ENCODE results near the gene DOCK9. TPM values are rescaled to one million over a fixed set of nuclear protein-coding genes. Genes with fewer than 3 reads are reported as not detected.

DOCK9 gene
- total and polyA plus RNA-seq, 9 donors = 31.0 to 75.3 (median 45.4) TPM

DNA sequence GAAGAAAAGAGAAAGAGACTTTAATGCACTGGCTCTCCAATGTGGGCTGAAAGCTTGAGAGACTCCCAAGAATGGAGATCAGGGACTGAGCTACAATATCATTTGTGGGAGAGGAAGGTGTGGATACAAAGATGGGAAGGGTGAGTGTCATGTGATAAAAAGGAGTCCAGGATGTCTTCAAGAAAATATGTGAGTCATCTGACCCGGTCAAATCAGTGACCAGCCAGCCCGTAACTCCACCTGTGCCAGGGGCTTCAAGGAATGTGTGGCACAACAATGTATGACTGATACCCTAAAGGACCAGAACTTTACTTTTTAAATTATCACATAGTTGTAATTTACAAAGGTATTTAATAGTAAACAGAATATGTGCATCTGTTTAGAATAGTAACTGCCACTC is 97.2 kb downstream of the DOCK9 start:
- no peak for TF ChIP-seq POLR2A (IDR thresholded peaks at IDR 0.05)
- TF ChIP-seq EP300 (IDR thresholded peaks at IDR 0.05) = no peak
- TF ChIP-seq, protein P1, sequence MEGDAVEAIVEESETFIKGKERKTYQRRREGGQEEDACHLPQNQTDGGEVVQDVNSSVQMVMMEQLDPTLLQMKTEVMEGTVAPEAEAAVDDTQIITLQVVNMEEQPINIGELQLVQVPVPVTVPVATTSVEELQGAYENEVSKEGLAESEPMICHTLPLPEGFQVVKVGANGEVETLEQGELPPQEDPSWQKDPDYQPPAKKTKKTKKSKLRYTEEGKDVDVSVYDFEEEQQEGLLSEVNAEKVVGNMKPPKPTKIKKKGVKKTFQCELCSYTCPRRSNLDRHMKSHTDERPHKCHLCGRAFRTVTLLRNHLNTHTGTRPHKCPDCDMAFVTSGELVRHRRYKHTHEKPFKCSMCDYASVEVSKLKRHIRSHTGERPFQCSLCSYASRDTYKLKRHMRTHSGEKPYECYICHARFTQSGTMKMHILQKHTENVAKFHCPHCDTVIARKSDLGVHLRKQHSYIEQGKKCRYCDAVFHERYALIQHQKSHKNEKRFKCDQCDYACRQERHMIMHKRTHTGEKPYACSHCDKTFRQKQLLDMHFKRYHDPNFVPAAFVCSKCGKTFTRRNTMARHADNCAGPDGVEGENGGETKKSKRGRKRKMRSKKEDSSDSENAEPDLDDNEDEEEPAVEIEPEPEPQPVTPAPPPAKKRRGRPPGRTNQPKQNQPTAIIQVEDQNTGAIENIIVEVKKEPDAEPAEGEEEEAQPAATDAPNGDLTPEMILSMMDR (IDR thresholded peaks at IDR 0.05) = no peak
- H3K4me1 ChIP-seq (ENCODE audit: insufficient read depth) = no peaks in the 10 kb centered on the region
- H3K27ac ChIP-seq = no peak overlapping the region
- H3K4me3 ChIP-seq = no peak overlapping the region
- WGBS, 3 donors = 89 to 93% (median 89%) methylated on average over 2 of the region's 2 CpGs
- intact Hi-C loops (cut with DNase I) = no loop called here
- no peaks in the 10 kb centered on the region for H3K27me3 ChIP-seq
- no peaks in the 10 kb centered on the region for H3K36me3 ChIP-seq
- no peak for DNase-seq
- no peaks in the 10 kb centered on the region for H3K9me3 ChIP-seq

DNA sequence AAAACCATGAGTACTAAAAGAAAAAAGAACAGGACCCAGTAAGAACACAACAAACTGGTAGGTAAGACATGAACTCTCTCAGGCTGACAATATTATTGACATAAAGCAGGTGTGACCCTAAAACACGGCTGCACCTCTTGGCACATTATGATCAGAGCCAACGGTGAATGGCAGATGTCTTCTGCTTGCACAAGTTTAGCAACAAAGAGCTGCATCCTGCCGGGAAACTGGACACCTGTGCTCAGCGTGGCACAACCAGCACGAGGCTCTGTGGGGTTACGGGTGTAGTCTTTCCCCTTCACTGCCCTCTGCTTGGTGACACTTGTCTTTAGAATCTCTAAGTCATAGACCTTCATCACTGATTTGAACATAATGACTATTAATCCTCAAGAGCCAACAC is 97.9 kb downstream of the DOCK9 start:
- Histone ChIP-seq H3K27me3 (no peaks in the 10 kb centered on the region), H3K27ac (no peak overlapping the region), H3K4me3 (no peak overlapping the region), H3K4me1 (ENCODE audit: insufficient read depth) (no peaks in the 10 kb centered on the region), H3K9me3 (no peaks in the 10 kb centered on the region), H3K36me3 (no peaks in the 10 kb centered on the region)
- WGBS, 3 donors = 72 to 85% (median 73%) methylated on average over 6 of the region's 6 CpGs
- intact Hi-C loops (cut with DNase I) = no loop called here
- DNase-seq = no peak
- TF ChIP-seq POLR2A (IDR thresholded peaks at IDR 0.05) (no peak), EP300 (IDR thresholded peaks at IDR 0.05) (no peak)
- TF ChIP-seq, protein P1 (IDR thresholded peaks at IDR 0.05) = no peak

DNA sequence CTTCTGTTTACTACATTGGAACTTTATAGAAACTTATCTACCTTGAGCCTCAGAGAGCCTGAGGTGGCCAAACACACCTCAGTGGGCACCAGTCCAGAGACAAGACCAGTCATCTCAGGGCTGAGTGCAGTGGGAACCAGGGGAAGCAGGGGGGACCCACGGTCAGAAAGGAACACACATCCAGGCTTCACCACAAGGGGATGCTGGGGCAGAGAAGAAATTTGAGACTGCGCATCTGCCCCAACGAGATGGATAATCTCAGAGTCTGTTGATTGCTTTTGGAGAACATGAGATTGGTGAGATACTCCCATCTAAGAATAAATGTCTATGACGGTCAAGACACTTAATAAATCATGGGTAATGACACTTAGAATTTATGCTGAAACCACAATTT is 98.7 kb downstream of the DOCK9 start:
- Histone ChIP-seq H3K27me3 (no peaks in the 10 kb centered on the region), H3K27ac (no peak overlapping the region), H3K4me1 (ENCODE audit: insufficient read depth) (no peaks in the 10 kb centered on the region), H3K36me3 (no peaks in the 10 kb centered on the region), H3K4me3 (no peak overlapping the region), H3K9me3 (no peaks in the 10 kb centered on the region)
- 80 to 83% (median 80%) methylated on average over 4 of the region's 4 CpGs for WGBS, 3 donors
- DNase-seq = no peak
- TF ChIP-seq POLR2A (IDR thresholded peaks at IDR 0.05) = no peak
- TF ChIP-seq, protein P1 (IDR thresholded peaks at IDR 0.05) = no peak
- no peak for TF ChIP-seq EP300 (IDR thresholded peaks at IDR 0.05)
- intact Hi-C loops (cut with DNase I) = no loop called here

DNA sequence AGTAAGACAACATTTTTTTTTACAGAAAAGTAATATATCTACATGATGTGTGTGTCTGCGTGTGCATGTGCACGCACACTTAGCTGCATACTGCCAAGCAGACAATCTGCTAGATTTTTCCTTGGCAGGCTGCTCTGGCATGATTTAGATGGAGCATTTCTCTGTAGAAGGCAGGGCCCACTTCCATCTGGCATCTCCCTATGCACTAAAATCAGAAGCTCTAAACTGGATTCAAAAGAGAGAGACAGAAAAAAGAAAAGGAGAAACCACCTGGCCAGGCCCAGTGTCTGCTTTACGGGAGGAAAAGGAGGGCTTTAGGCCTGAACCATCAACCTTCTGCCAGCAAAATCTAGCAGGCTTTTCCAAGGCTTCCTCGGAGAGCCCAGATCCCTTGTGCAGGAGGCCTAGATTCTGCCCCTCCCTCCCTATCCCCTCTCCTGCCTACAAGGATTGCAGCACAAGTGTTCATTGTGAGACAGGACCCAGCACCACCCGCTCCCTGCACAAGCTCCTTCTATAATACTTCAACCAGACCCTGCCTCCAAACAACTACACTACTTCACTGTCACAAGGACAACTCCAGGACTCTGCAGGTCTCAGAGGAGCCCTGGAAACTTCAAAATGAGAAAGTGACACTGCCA is 99.3 kb downstream of the DOCK9 start:
- no peak for TF ChIP-seq EP300 (IDR thresholded peaks at IDR 0.05)
- no peak for TF ChIP-seq POLR2A (IDR thresholded peaks at IDR 0.05)
- TF ChIP-seq, protein P1 (IDR thresholded peaks at IDR 0.05) = no peak
- no peaks in the 10 kb centered on the region for H3K36me3 ChIP-seq
- H3K27ac ChIP-seq = no peak overlapping the region
- intact Hi-C loops (cut with DNase I) = no loop called here
- no peaks in the 10 kb centered on the region for H3K9me3 ChIP-seq
- no peaks in the 10 kb centered on the region for H3K27me3 ChIP-seq
- H3K4me3 ChIP-seq = no peak overlapping the region
- DNase-seq = no peak
- WGBS, 3 donors = 71 to 87% (median 83%) methylated on average over 5 of the region's 5 CpGs
- H3K4me1 ChIP-seq (ENCODE audit: insufficient read depth) = no peaks in the 10 kb centered on the region

Data from ovary (tissue), 9 donors.